ENCODE measurements around the gene POM121L2. TPM values are rescaled to one million over a fixed set of nuclear protein-coding genes. Genes with fewer than 3 reads are reported as not detected.
"Not testable (repeated sequence)": the region's sequence is repeated elsewhere in the genome, so short reads cannot be mapped to it uniquely, and the experiment has no call there.

Gene POM121L2
- total RNA-seq, 1 donor = not detected

GRCh38 chr6:27267857-27268434 lies 44.1 kb downstream of the POM121L2 start:
- no peak for DNase-seq (ENCODE audit: insufficient read length, low spot score, missing footprints)
- no peaks in the 10 kb centered on the region for H4K20me1 ChIP-seq (ENCODE audit: insufficient read depth, low read length)
- H3K36me3 ChIP-seq (ENCODE audit: insufficient read depth, low read length) = no peaks in the 10 kb centered on the region
- H3K4me2 ChIP-seq (ENCODE audit: insufficient read depth, low read length) = peak overlapping the region; percentile 7
- no peaks in the 10 kb centered on the region for H3K4me1 ChIP-seq (ENCODE audit: insufficient read depth, low read length)
- TF ChIP-seq CTCF (IDR thresholded peaks at IDR 0.05; ENCODE audit: extremely low read depth, low read depth, low read length) = no peak
- H3K9me3 ChIP-seq (ENCODE audit: low read depth, low read length) = no peaks in the 10 kb centered on the region
- H3K27ac ChIP-seq (ENCODE audit: low read depth, low read length) = no peak overlapping the region
- H3K4me3 ChIP-seq (ENCODE audit: insufficient read depth, low read length) = no peak overlapping the region
- H2AFZ ChIP-seq (ENCODE audit: low read length) = no peak overlapping the region
- peaks cover 10% of the 10 kb centered on the region for H3K27me3 ChIP-seq (ENCODE audit: insufficient read depth, low read length)
- H3K79me2 ChIP-seq (ENCODE audit: insufficient read depth, low read length) = no peaks in the 10 kb centered on the region

- not testable (repeated sequence) for H4K20me1 ChIP-seq (ENCODE audit: insufficient read depth, low read length); H3K4me1 ChIP-seq (ENCODE audit: insufficient read depth, low read length); H2AFZ ChIP-seq (ENCODE audit: low read length); H3K79me2 ChIP-seq (ENCODE audit: insufficient read depth, low read length); H3K9me3 ChIP-seq (ENCODE audit: low read depth, low read length); H3K36me3 ChIP-seq (ENCODE audit: insufficient read depth, low read length); H3K27me3 ChIP-seq (ENCODE audit: insufficient read depth, low read length); H3K4me2 ChIP-seq (ENCODE audit: insufficient read depth, low read length); H3K27ac ChIP-seq (ENCODE audit: low read depth, low read length); DNase-seq (ENCODE audit: insufficient read length, low spot score, missing footprints); H3K4me3 ChIP-seq (ENCODE audit: insufficient read depth, low read length)
Measured at GRCh38 chr6:27267003-27267402, 45.1 kb downstream of the POM121L2 start.

GRCh38 chr6:27263886-27264285 lies 48.2 kb downstream of the POM121L2 start:
- Histone ChIP-seq H3K36me3 (ENCODE audit: insufficient read depth, low read length) (no peaks in the 10 kb centered on the region), H3K27ac (ENCODE audit: low read depth, low read length) (no peak overlapping the region), H4K20me1 (ENCODE audit: insufficient read depth, low read length) (no peaks in the 10 kb centered on the region), H3K4me2 (ENCODE audit: insufficient read depth, low read length) (no peak overlapping the region), H3K27me3 (ENCODE audit: insufficient read depth, low read length) (peaks cover 16% of the 10 kb centered on the region), H3K79me2 (ENCODE audit: insufficient read depth, low read length) (no peaks in the 10 kb centered on the region), H3K4me3 (ENCODE audit: insufficient read depth, low read length) (no peak overlapping the region), H2AFZ (ENCODE audit: low read length) (no peak overlapping the region), H3K4me1 (ENCODE audit: insufficient read depth, low read length) (no peaks in the 10 kb centered on the region), H3K9me3 (ENCODE audit: low read depth, low read length) (no peaks in the 10 kb centered on the region)
- no peak for TF ChIP-seq CTCF (IDR thresholded peaks at IDR 0.05; ENCODE audit: extremely low read depth, low read depth, low read length)
- no peak for DNase-seq (ENCODE audit: insufficient read length, low spot score, missing footprints)

GRCh38 chr6:27260836-27261375 lies 51.2 kb downstream of the POM121L2 start:
- no peak for DNase-seq (ENCODE audit: insufficient read length, low spot score, missing footprints)
- Histone ChIP-seq H3K4me3 (ENCODE audit: insufficient read depth, low read length) (peak overlapping the region; percentile 33), H2AFZ (ENCODE audit: low read length) (peak overlapping the region; percentile 42), H3K27ac (ENCODE audit: low read depth, low read length) (no peak overlapping the region), H3K4me2 (ENCODE audit: insufficient read depth, low read length) (peak overlapping the region; percentile 73), H3K27me3 (ENCODE audit: insufficient read depth, low read length) (peaks cover 10% of the 10 kb centered on the region), H3K79me2 (ENCODE audit: insufficient read depth, low read length) (no peaks in the 10 kb centered on the region), H4K20me1 (ENCODE audit: insufficient read depth, low read length) (no peaks in the 10 kb centered on the region), H3K9me3 (ENCODE audit: low read depth, low read length) (no peaks in the 10 kb centered on the region), H3K4me1 (ENCODE audit: insufficient read depth, low read length) (no peaks in the 10 kb centered on the region), H3K36me3 (ENCODE audit: insufficient read depth, low read length) (no peaks in the 10 kb centered on the region)
- no peak for TF ChIP-seq CTCF (IDR thresholded peaks at IDR 0.05; ENCODE audit: extremely low read depth, low read depth, low read length)
